ENCODE measurements around the gene PAXX.

Gene PAXX

DNA sequence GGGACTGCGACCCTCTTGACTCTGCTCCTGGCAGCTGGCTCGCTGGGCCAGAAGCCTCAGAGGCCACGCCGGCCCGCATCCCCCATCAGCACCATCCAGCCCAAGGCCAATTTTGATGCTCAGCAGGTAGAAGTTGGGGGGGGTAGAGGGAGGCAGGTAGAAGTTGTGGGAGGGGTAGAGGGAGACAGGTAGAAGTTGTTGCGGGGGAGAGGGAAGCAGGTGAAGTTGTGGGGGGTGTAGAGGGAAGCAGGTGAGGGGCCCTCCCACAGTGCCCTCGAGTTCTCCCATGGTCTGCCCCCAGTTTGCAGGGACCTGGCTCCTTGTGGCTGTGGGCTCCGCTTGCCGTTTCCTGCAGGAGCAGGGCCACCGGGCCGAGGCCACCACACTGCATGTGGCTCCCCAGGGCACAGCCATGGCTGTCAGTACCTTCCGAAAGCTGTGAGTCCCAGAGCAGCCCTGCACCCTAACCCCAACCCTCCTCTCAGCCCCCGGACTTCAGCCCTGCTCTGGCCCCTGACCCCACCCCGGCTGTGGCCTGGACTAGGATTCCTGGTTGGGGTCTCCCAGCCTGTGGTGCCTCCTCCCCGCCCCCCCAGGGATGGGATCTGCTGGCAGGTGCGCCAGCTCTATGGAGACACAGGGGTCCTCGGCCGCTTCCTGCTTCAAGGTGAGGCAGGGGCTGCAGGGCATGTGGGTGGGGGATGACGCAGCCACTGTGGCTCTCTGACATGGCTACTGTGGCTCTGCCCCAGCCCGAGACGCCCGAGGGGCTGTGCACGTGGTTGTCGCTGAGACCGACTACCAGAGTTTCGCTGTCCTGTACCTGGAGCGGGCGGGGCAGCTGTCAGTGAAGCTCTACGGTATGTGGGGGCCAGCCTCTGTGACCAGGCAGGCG, 46.6 kb upstream of the PAXX start:
- DNase-seq (ENCODE audit: low read depth), result no peak
- no peak overlapping the region for H3K4me3 ChIP-seq (ENCODE audit: low read depth, low read length)
- TF ChIP-seq, protein P1, sequence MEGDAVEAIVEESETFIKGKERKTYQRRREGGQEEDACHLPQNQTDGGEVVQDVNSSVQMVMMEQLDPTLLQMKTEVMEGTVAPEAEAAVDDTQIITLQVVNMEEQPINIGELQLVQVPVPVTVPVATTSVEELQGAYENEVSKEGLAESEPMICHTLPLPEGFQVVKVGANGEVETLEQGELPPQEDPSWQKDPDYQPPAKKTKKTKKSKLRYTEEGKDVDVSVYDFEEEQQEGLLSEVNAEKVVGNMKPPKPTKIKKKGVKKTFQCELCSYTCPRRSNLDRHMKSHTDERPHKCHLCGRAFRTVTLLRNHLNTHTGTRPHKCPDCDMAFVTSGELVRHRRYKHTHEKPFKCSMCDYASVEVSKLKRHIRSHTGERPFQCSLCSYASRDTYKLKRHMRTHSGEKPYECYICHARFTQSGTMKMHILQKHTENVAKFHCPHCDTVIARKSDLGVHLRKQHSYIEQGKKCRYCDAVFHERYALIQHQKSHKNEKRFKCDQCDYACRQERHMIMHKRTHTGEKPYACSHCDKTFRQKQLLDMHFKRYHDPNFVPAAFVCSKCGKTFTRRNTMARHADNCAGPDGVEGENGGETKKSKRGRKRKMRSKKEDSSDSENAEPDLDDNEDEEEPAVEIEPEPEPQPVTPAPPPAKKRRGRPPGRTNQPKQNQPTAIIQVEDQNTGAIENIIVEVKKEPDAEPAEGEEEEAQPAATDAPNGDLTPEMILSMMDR (IDR thresholded peaks at IDR 0.05; ENCODE audit: low read depth, low read length), result no peak
- TF ChIP-seq, protein P2, sequence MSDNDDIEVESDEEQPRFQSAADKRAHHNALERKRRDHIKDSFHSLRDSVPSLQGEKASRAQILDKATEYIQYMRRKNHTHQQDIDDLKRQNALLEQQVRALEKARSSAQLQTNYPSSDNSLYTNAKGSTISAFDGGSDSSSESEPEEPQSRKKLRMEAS (IDR thresholded peaks at IDR 0.05; ENCODE audit: low read depth, low read length), result no peak
- TF ChIP-seq POLR2A (IDR thresholded peaks at IDR 0.05; ENCODE audit: extremely low read depth, insufficient read length), result no peak
- no peak for TF ChIP-seq MYC (IDR thresholded peaks at IDR 0.05; ENCODE audit: low read depth, low read length)

GRCh38 chr9:136946228-136947027, 45.8 kb upstream of the PAXX start:
- no peak for DNase-seq (ENCODE audit: low read depth)
- H3K4me3 ChIP-seq (ENCODE audit: low read depth, low read length), result no peak overlapping the region
- TF ChIP-seq POLR2A (IDR thresholded peaks at IDR 0.05; ENCODE audit: extremely low read depth, insufficient read length) (no peak), MYC (IDR thresholded peaks at IDR 0.05; ENCODE audit: low read depth, low read length) (no peak)
- TF ChIP-seq, protein P1 (IDR thresholded peaks at IDR 0.05; ENCODE audit: low read depth, low read length), result no peak
- TF ChIP-seq, protein P2 (IDR thresholded peaks at IDR 0.05; ENCODE audit: low read depth, low read length), result no peak

- TF ChIP-seq, protein P1 (IDR thresholded peaks at IDR 0.05; ENCODE audit: low read depth, low read length), result no peak
- TF ChIP-seq, protein P2 (IDR thresholded peaks at IDR 0.05; ENCODE audit: low read depth, low read length), result no peak
- TF ChIP-seq POLR2A (IDR thresholded peaks at IDR 0.05; ENCODE audit: extremely low read depth, insufficient read length) (no peak), MYC (IDR thresholded peaks at IDR 0.05; ENCODE audit: low read depth, low read length) (no peak)
- DNase-seq (ENCODE audit: low read depth), result no peak
These were observed 45.0 kb upstream of the PAXX start for GRCh38 chr9:136947028-136947891.

GRCh38 chr9:136947955-136948510, 44.2 kb upstream of the PAXX start:
- TF ChIP-seq MYC (IDR thresholded peaks at IDR 0.05; ENCODE audit: low read depth, low read length) (no peak), POLR2A (IDR thresholded peaks at IDR 0.05; ENCODE audit: extremely low read depth, insufficient read length) (no peak)
- TF ChIP-seq, protein P2 (IDR thresholded peaks at IDR 0.05; ENCODE audit: low read depth, low read length), result no peak
- TF ChIP-seq, protein P1 (IDR thresholded peaks at IDR 0.05; ENCODE audit: low read depth, low read length), result peak; percentile 35
- peak; percentile 67 for DNase-seq (ENCODE audit: low read depth)
- H3K4me3 ChIP-seq (ENCODE audit: low read depth, low read length), result no peak overlapping the region

More at GRCh38 chr9:136947028-136947891, 45.0 kb upstream of the PAXX start:
- no peak overlapping the region for H3K4me3 ChIP-seq (ENCODE audit: low read depth, low read length)
